ENCODE measurements around the gene PPARGC1A.

PPARGC1A gene, protein sequence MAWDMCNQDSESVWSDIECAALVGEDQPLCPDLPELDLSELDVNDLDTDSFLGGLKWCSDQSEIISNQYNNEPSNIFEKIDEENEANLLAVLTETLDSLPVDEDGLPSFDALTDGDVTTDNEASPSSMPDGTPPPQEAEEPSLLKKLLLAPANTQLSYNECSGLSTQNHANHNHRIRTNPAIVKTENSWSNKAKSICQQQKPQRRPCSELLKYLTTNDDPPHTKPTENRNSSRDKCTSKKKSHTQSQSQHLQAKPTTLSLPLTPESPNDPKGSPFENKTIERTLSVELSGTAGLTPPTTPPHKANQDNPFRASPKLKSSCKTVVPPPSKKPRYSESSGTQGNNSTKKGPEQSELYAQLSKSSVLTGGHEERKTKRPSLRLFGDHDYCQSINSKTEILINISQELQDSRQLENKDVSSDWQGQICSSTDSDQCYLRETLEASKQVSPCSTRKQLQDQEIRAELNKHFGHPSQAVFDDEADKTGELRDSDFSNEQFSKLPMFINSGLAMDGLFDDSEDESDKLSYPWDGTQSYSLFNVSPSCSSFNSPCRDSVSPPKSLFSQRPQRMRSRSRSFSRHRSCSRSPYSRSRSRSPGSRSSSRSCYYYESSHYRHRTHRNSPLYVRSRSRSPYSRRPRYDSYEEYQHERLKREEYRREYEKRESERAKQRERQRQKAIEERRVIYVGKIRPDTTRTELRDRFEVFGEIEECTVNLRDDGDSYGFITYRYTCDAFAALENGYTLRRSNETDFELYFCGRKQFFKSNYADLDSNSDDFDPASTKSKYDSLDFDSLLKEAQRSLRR

DNA sequence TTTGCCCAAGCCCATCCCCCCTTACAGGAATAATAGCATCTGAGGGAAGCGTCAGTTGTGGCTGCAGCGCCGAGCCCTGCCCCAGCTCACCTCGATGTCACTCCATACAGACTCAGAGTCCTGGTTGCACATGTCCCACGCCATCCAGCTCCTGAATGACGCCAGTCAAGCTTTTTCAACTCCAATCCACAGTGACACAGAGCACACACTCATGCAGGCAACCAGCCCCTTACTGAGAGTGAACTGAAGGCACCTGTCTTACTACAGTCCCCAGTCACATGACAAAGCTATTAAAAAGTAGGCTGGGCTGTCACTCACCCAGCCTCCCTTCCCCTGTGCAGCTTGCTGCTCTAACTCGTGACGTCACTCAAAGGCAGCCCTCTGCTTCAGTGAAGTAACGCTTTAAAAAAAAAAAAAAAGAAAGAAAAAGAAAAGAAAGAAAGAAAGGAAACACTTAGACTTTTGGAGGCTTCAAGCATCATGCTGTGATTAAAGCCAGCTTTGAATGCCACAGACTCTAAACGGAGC lies at the start of gene PPARGC1A:
Gene PPARGC1A (minus strand): TSS at position 234 of the 528 bp plus-strand sequence. CDS start 90 bp downstream, at position 144.
- peak; percentile 32 for DNase-seq

DNA sequence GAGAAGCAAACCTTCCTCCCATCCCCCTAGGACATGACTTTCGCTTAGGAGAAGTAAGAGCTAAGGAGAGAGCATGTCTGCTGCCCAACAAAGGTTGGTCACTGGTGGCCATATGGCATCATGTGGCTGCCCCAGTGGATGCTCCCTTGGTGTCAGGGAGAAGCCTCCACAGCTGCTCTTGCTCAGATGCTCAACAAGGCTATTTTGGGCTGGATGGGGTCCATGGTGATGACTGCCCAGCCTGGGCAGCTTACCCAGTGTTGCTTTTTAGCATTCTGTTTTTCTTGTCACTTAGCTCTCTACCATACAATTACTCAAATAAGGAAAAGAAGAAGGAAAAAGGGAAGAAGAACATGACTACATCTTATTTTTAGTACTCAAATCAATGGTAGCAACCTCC lies 48.9 kb upstream of the PPARGC1A start:
- no peak for DNase-seq

DNA sequence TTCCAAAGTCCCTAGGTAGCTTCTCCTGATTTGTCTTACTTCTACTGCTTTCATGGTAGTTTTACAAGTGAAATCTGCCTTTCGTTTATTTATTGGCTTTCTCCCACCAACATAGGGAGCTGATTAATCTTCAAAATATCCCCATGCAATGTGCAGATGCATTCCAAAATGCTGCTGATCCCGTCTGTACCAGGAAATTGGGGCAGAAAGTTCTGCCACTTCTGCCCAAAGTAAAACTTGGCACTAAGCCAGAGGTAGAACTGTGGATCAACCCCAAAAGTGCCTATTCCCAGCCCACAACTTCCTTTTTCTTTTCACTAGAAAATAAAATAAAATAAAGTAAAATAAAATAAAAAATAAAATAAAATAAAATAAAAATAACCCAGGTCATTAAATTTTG lies 47.3 kb upstream of the PPARGC1A start:
- DNase-seq: peak; percentile 54

DNA sequence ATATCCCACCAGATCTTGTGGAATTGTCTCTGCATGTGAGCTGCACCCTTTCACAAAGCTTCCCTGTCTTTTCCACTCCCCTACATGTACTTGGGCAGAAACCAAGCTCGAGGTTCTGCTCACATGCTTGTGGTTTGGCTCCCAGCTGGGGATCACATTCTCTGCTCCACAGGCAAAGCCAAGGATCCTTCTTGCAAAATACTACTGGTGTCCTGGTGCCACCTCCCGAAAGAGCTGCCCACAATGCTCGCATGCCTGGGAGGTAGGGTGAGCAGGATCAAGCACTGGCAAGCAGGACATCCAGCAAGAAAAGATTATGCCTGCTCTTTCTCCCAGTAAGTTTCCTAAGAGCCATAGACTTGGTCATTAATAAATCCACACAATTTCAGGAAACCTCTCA lies 45.1 kb upstream of the PPARGC1A start:
- peak; percentile 92 for DNase-seq

DNA sequence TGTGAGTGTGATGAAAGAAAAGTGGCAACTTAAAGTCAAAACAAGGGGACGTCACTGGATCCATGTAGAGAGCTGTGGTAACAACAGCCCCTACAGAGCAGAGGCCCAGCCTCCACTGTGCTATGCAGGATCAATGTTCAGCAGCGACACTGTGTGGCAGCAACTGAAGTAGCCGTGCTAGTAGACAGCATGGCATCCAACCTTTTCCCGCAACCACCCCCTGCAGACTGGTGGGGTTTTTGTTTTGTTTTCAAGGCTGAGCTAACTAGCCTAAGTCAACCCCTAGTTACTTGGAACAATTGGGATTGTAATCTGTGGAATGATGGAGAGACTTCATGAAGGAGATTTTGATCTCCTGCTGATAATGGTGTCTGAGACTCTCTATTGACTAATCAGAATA lies 44.4 kb upstream of the PPARGC1A start:
- no peak for DNase-seq

DNA sequence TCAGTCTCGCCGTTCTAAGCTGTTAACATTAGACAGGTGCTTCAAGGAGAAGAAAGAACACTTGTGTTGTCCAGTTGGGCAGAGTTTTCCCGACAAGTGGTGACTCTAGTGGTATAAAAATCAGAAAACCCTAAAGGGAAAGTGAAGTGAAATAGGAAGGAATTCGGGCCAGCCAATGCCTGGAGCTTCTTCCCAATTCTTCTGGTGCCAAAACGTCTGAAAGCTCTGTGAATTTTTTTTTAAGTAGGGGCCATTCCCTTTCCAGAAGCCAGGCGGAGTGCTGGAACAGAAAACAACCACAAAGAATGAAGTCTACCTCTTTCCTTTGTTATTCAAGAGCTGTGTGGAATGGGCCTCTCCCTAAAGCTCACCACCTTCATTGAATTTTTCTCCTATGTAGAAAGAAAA lies 43.1 kb upstream of the PPARGC1A start:
- peak; percentile 40 for DNase-seq

DNA sequence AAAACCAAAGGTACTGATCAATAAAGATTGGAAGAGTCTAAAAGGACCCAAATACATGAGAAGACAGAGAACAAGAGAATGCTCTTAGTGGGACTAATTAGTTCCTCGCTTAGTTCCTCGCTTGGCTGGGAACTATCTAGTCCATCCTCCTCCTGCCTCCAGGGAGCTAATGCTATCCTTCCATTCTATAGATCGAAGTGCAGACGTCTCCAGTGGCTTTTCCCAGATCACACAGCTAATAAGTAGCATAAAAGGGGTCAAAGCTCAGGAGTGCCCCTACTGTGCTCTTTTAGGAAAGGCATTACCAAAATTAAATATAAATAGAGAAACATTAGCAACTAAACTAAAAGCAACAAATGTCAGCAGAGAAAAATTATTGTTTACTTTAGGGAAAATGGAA lies 42.3 kb upstream of the PPARGC1A start:
- DNase-seq: no peak

DNA sequence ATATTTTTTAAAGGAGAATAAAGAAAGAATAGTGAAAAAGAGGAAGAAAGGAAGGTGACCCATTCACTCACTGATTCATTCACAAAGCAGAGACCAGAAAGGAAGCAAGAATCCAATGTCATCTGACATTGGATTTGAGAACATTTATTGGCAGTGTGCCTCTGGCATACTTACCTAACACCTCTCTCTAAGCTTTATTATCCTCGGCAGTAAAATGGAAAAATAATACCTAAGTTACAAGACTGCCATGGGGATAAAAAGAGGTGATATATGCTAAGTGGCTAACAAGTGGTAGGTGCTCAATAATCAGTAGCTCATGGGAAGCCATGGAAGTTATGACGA lies 41.6 kb upstream of the PPARGC1A start:
- no peak for DNase-seq

DNA sequence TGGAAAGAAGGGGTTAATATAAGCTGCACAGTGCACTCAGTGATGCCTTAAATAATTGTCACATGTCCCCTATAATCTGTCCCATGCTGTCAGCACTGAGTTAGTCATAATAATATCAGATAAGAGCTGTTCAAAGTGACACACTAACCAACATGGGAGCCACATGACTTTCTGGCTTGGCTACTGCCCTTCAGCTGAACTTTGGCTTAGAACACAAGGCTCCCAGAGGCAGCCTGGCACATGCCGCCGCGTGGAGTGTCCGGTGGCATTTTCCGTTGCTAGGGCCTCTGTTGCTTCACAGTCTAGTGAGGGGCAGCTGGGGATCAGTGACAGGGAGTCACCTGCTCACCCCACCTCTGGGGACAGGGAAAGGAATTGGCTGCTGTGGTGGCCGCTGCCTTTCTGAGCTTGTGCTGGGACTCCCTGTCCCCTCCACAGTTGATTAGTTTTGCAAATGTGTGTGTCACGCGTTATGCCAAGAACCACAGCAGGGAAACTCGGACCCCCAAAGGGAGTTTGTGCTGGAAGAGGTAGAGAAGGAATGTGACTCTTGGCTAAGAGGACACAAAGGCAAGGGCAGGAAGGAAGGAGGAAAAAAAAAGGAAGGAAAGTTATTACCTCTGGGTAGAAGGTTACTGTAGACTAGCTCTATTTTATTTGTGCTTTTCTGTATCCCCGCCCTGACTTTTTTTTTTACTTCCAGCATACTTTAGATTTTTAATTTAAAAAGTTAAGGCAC lies 41.1 kb upstream of the PPARGC1A start:
- no peak for DNase-seq

DNA sequence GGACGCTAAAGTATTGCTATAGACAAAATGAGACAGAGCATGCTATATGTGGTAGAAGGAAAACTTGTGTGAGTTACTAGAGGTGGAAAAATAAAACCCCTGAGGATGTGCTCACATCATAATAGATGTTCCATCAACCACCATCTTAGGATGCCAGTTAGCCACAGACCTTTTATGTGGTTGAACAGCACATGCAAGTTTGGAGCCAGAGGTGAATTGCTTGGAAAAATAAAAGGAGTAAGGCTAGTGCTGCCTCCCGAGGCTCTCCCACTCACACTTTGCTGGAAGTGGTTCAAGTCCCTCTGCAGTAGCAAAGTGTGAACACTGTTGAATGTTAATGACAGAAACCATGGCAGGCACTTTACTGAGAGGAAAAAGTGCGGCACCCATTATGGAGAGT lies 39.4 kb upstream of the PPARGC1A start:
- no peak for DNase-seq

DNA sequence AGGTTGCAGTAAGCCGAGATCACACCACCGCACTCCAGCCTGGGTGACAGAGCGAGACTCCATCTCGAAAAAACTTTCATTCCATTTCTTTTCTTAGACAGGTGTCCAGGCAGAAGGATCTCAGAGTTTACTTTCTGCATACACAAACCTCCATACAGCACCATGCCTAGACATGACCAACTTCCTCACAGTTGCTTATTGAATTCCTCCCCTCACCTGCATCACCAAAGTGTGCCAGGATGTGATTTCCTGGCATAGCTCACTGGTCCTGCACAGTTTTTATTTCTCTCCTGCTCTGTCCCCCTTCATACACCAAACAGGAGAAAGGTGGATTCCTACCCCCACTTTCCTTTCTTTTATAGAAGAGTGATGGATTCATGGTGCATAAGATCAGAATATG lies 34.7 kb upstream of the PPARGC1A start:
- no peak for DNase-seq

DNA sequence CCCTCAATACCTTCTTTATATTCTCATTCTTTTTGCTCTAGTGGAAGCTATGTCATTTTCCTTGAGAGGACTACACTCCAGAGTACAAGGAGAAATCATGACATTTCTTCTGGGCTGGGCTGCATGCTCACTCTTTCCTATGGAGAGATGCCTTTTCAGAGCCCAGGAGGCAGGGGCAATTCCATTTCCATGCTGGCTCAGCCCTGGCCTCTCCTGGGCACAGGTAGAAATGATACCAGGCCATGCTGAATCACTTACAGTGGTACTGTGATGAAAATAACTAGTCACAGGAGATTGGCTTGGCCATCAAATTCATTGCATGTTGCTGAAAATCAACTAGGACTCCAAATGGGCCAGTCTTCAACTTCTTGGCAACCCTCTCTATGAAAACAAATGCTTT lies 34.0 kb upstream of the PPARGC1A start:
- no peak for DNase-seq

DNA sequence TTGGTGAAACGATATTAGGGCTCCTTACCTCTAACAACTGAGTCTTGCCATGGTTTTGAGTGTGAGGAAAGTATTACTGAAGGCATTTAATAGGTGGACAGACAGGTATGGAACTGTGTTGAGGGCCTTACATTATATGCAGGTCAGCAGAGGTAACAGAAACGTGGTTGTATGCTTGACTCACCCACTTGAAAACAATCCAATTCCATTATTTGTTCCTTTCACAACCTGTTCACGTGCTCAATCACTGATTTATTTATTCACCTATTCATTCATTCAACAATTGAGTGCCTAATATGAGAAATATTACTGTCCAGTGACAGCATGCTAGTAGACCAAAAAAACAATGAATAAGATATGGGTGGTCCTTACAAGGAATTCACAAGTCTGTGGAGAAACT lies 33.3 kb upstream of the PPARGC1A start:
- no peak for DNase-seq

DNA sequence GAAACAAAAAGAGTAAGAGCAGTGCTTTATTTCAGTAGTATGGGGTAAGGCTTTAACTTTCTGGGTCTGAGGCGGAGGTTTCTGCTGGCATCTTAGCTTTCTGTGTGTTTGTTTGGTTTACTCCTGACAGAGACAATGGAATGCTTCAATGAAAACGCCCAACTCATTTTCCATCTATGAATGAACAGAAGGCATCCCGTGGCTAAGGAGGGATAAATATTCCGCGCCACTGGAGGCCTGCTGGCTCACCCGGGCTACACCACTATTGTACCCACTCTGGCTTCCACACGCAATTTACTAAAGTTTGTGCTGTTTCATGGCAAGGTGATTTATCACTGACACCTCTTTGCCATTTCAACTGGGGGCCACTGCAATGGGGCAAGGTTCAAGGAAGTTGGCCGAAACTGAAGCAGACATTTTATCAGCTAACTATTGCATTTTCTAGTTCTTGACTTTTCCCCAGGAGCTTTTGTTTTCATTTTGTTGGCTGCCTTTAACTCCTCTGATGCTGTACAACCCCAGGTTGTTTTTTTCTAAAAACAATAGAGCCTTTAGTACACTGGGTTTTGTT lies 32.8 kb upstream of the PPARGC1A start:
- DNase-seq: no peak

DNA sequence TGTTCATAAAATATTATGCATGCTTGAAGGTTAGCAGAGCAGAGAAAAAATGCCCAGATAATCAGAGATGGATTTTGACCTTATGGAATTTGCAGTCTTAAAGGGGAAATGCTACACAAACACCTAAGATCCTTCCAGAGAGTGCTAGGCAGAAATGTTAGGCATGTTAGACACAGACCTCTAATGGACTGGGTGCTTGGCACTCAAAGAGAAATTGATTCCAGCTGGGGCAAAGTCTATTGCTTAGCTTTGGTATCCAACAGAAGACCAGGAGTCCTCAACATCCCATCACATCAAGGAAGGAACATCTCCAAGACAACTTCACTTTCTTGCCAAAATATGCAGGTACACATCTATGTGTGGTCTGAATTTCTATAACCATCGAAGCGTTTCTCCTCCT lies 32.2 kb upstream of the PPARGC1A start:
- no peak for DNase-seq

DNA sequence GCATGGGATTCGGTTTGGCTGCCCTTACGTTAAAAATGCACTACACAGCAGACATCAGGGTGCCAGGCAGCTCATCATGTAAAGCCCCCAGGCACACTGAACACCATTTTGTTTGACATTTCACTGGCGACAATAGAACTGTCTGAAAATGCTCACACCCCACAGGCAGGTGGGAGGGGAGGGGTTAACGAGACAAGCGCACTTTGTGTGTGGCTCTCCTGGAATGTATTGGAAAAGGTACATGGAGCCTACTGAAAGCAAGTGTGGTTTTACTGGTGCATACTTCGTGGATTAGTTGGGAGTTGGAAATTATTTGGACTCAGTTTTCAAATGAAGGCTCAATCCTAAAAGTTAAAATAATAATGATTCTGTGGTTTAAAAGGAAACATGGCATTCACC lies 31.6 kb upstream of the PPARGC1A start:
- peak; percentile 41 for DNase-seq

DNA sequence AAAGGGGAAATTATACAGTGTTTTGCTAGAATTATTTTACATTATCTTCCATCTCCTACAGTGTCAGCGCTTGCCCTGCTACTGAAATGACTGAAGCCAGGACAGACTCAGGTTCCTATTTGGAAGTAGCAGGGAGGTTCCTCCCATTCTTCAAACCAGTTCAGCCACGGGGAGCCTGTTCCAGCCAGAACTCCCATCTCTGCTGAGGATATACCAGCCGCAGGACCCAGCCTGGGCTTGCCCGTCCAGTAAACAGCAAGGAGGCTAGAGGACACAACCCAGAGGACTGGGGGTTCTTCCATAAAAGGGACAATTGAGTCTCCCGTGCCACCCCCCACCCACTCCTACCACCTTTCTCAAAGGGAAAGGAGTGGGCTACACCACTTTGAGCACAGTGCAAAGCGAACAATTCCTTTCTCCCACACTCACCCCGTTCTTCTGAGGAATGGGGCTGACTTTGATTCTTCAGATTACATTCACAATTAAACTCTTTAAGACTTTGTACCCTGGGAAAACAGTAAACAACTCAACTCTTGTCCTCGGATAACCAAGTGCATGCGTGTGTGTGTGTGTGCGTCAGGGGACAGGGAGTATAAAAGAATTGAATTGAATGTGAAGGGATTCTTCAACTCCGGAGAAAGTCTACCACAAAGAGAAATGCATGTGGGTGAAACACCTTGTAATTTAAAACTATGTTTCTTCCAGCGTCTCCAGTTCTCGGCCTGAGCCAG lies 31.0 kb upstream of the PPARGC1A start:
- no peak for DNase-seq

DNA sequence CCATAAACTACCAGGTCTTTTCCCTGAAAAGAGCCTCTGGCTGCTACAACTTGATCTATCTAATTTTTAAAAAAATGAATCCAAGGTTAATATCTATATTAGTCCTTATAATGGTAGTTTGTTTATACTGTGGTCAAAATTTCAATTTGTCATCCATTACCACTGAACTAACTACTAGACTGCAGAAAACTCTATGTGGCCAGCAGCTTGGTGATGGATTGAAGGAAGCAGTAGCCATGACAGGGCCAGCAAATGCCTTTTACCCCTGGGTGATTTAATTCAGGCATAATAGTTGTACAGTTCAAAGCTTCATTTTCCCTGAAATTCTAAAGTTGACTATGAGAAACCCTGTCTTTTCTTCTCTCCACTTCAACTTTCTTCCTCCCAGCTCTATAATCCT lies 30.4 kb upstream of the PPARGC1A start:
- no peak for DNase-seq

DNA sequence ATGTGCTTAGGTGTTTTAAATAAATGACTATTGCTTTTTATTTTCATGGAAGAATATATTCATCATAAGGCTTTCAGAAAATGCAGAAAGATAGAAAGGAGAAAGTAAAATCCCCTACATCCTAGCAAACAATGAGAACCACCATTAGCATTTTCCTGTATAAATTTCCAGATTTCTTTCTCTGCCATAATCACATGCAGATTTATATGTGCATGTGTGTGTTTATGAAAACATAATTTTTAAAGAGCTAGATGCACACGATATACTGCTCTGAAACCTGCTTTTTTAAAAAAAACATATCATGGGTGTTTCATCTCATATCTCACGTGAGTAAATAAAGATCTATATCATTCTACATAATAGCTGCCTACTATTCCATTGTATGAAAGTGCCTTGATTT lies 26.4 kb upstream of the PPARGC1A start:
- DNase-seq: no peak

DNA sequence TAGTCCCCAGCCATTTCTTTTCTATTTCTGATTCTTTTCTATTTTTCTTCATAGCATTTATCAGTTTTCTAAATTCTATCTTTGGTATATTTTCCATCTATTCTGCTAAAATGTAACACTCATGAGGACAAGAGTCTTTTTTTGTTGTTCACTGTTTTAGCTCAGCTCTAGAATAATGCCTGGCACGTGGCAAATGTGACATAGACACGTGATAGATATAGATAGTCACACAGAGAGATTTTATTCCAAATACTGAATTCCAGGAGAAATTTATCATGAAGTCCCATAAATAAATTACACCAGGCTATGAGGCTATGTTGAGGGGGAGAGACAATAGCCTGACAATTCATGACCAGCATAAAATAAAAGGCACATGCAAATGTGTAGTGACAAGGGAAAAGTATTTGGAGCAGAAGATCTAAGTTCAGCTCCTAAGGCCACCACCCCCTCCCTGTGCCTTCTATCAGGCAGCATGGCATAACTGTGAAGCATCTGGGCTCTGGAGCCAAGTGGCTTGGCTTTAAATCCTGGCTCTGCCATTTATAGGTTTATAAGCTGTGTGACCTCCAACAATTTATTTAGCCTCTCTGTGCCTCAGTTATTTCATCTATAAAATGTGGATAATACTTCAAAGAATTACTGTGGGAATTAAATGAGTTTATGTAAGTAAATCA lies 25.7 kb upstream of the PPARGC1A start:
- no peak for DNase-seq

DNA sequence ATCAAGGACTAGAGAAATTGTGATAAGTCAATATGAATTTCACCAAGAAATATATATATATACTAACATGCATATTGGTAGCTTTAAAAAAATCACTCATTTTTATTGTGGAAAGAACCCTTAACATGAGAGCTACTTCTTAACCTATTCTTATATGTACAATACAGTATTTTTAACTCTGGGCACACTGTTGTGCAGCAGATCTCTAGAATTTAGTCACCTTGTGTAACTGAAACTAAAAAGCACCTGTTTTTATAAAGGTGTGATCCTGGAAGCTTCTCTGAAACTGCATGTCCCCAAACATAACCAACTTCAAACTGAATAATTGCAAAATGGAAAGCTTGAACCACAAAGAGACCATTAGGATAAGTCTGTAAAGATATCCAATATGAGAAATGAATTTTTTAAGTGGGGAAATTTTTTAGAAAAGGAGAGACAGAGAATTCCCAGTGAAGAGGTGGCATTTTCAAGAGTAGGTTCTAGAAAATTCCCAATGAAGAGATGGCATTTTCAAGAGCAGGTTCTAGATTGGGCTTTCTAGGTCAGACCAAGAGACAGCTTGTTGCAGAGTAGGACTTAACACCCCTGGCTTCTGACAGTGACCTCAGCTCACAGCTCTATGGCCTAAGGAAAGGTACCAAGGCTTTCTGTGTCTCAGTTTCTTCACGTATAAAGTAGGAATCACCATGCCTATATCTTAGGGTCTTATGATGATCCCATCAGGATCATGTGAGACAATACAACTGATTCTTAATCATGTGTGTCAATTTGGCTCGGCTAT lies 22.0 kb upstream of the PPARGC1A start:
- no peak for DNase-seq

All from fibroblast of upper back skin (primary cell).